ENCODE results near the gene CRHR2.

- TF ChIP-seq CTCF (IDR thresholded peaks at IDR 0.05) (no peak), POLR2A (IDR thresholded peaks at IDR 0.05) (no peak)
These were observed 26.9 kb downstream of the CRHR2 start for GRCh38 chr7:30655096-30655970.
